ENCODE data around the gene THAP11. TPM values are rescaled to one million over a fixed set of nuclear protein-coding genes. Genes with fewer than 3 reads are reported as not detected.

The THAP11 gene
- total and polyA plus RNA-seq, 2 of the 4 experiments (the other 2 are of a cell fraction) = 13.3 to 14.5 TPM

DNA sequence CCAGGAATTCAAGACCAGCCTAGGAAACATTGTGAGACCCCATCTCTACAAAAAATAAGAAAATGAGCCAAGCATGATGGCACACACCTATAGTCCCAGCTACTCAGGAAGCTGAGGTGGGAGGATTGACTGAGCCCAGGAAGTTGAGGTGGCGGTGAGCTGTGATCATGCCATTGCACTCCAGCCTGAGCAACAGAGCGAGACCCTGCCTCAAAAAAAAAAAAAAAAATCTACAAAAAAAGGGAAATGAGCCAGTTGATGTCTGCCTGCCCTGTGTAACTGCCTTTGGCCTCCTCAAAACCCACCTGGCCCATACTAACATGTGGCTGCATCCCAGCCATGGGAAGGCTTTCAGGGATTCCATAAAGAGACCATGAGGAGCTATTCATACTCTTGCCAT lies 40.2 kb upstream of the THAP11 start:
- no peak overlapping the region for H4K8ac ChIP-seq (ENCODE audit: low read depth in 2 of 2, low read length in 2 of 2)
- peaks cover 14% of the 10 kb centered on the region for H3K36me3 ChIP-seq (ENCODE audit: control insufficient read depth, insufficient read depth, low read length)
- no peak for TF ChIP-seq MAZ (IDR thresholded peaks at IDR 0.05; ENCODE audit: borderline replicate concordance, low read depth, low read length)
- no peak for TF ChIP-seq POLR2A (IDR thresholded peaks at IDR 0.05; ENCODE audit: low read depth, low read length)
- no peak for TF ChIP-seq CHD1 (IDR thresholded peaks at IDR 0.05; ENCODE audit: low read depth, low read length)
- no peak for TF ChIP-seq RCOR1 (IDR thresholded peaks at IDR 0.05; ENCODE audit: insufficient replicate concordance, low read length)
- TF ChIP-seq, protein P1, sequence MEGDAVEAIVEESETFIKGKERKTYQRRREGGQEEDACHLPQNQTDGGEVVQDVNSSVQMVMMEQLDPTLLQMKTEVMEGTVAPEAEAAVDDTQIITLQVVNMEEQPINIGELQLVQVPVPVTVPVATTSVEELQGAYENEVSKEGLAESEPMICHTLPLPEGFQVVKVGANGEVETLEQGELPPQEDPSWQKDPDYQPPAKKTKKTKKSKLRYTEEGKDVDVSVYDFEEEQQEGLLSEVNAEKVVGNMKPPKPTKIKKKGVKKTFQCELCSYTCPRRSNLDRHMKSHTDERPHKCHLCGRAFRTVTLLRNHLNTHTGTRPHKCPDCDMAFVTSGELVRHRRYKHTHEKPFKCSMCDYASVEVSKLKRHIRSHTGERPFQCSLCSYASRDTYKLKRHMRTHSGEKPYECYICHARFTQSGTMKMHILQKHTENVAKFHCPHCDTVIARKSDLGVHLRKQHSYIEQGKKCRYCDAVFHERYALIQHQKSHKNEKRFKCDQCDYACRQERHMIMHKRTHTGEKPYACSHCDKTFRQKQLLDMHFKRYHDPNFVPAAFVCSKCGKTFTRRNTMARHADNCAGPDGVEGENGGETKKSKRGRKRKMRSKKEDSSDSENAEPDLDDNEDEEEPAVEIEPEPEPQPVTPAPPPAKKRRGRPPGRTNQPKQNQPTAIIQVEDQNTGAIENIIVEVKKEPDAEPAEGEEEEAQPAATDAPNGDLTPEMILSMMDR (conservative IDR thresholded peaks at IDR 0.05; ENCODE audit: low read depth, low read length) = no peak
- no peak for TF ChIP-seq RFX5 (IDR thresholded peaks at IDR 0.05; ENCODE audit: low read depth, low read length)
- no peak for TF ChIP-seq NFE2L2 (IDR thresholded peaks at IDR 0.05; ENCODE audit: low read depth, low read length)
- no peak for TF ChIP-seq FOS (IDR thresholded peaks at IDR 0.05; ENCODE audit: low read depth, low read length)
- TF ChIP-seq, protein P2, sequence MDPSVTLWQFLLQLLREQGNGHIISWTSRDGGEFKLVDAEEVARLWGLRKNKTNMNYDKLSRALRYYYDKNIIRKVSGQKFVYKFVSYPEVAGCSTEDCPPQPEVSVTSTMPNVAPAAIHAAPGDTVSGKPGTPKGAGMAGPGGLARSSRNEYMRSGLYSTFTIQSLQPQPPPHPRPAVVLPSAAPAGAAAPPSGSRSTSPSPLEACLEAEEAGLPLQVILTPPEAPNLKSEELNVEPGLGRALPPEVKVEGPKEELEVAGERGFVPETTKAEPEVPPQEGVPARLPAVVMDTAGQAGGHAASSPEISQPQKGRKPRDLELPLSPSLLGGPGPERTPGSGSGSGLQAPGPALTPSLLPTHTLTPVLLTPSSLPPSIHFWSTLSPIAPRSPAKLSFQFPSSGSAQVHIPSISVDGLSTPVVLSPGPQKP (IDR thresholded peaks at IDR 0.05; ENCODE audit: borderline replicate concordance, low read depth, low read length) = no peak
- TF ChIP-seq, protein P3, sequence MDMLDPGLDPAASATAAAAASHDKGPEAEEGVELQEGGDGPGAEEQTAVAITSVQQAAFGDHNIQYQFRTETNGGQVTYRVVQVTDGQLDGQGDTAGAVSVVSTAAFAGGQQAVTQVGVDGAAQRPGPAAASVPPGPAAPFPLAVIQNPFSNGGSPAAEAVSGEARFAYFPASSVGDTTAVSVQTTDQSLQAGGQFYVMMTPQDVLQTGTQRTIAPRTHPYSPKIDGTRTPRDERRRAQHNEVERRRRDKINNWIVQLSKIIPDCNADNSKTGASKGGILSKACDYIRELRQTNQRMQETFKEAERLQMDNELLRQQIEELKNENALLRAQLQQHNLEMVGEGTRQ (IDR thresholded peaks at IDR 0.05; ENCODE audit: low read depth, low read length) = no peak
- no peak for TF ChIP-seq MAFK (IDR thresholded peaks at IDR 0.05; ENCODE audit: low read depth, low read length)
- no peak for TF ChIP-seq BHLHE40 (IDR thresholded peaks at IDR 0.05; ENCODE audit: low read depth, low read length)
- intact Hi-C loops (cut with micrococcal nuclease) = loop anchor here (10.0 kb wide), 1 partner anchor 277 kb away; the partner anchor contains the start of gene RIPOR1
- no peak overlapping the region for H2BK120ac ChIP-seq (ENCODE audit: low read depth, low read length)
- H3K4me3 ChIP-seq (ENCODE audit: insufficient read depth, low read depth, low read length) = no peak overlapping the region
- no peaks in the 10 kb centered on the region for H3K9me3 ChIP-seq (ENCODE audit: control insufficient read depth, insufficient read depth, low read length)
- H3K79me1 ChIP-seq (ENCODE audit: low read depth in 1 of 2, low read length in 2 of 2) = peaks cover 32 to 78% of the 10 kb centered on the region in 2 experiments
- H3K9ac ChIP-seq (ENCODE audit: low read depth, low read length) = no peak overlapping the region
- H3K4me1 ChIP-seq (ENCODE audit: control insufficient read depth, insufficient read depth, low read length) = peaks cover 6% of the 10 kb centered on the region
- ChIA-PET CTCF (no interaction called here), POLR2A (ENCODE audit: unreplicated experiment) (no interaction called here)
- no peak overlapping the region for H3K18ac ChIP-seq (ENCODE audit: low read depth, low read length)
- no peak overlapping the region for H3K27ac ChIP-seq (ENCODE audit: insufficient read depth, low read length)
- DNase-seq (no peak), ATAC-seq (ENCODE audit: low read depth) (no peak)
- in situ Hi-C loops (cut with MboI; ENCODE audit: low sequenced_read_pairs) = no loop called here
- no CpG with 5 or more reads among the region's 2 CpGs for WGBS, 2 experiments (ENCODE audit: extremely low coverage in 2 of 2, insufficient read length in 1 of 2)
- H3K27me3 ChIP-seq (ENCODE audit: control insufficient read depth, insufficient read depth, low read length) = no peaks in the 10 kb centered on the region
- no peak overlapping the region for H2BK15ac ChIP-seq (ENCODE audit: low read depth, low read length)
- no TSS peak for BruUV-seq (replicated peaks)
- H2AK9ac ChIP-seq (replicated peaks; ENCODE audit: low read depth, low read length, poor library complexity) = no peak overlapping the region
- H3K4ac ChIP-seq (ENCODE audit: low read depth, low read length) = no peak overlapping the region
- H4K5ac ChIP-seq (ENCODE audit: low read depth, low read length) = no peak overlapping the region
- H3K4me2 ChIP-seq (ENCODE audit: low read depth, low read length) = no peak overlapping the region
- no peak overlapping the region for H3K56ac ChIP-seq (ENCODE audit: extremely low read depth, insufficient read depth, low read length)
- no peak overlapping the region for H4K91ac ChIP-seq (ENCODE audit: insufficient read depth, low read depth, low read length)
- dilution Hi-C loops (cut with HindIII; ENCODE audit: low sequenced_read_pairs, unreplicated experiment) = no loop called here
- H2BK20ac ChIP-seq (ENCODE audit: low read depth, low read length) = no peak overlapping the region
- H4K20me1 ChIP-seq (ENCODE audit: insufficient read depth, low read length) = peaks cover 30% of the 10 kb centered on the region
- H3K23ac ChIP-seq (ENCODE audit: low read depth, low read length) = no peak overlapping the region
- no peak overlapping the region for H2AK5ac ChIP-seq (ENCODE audit: low read depth, low read length)
- H3K14ac ChIP-seq (replicated peaks; ENCODE audit: low read depth, low read length) = no peak overlapping the region
- no peak overlapping the region for H2BK5ac ChIP-seq (ENCODE audit: low read depth, low read length, poor library complexity, severe bottlenecking)
- H2AFZ ChIP-seq (replicated peaks; ENCODE audit: low read length, poor library complexity) = no peak overlapping the region
- peaks cover 18% of the 10 kb centered on the region for H3K9me1 ChIP-seq (ENCODE audit: insufficient read depth, low read length)
